HepG2 (cell line): ENCODE data around the gene REEP6. TPM values are rescaled to one million over a fixed set of nuclear protein-coding genes. Genes with fewer than 3 reads are reported as not detected.

Experiments used
- ARHGAP35 ChIP-seq: sonication (generic); formaldehyde crosslinking; IDR thresholded peaks from 2 replicates; pipeline ENCODE4 v1.9.0; 2022; ENCODE audit warnings: mild to moderate bottlenecking, inconsistent platforms, moderate library complexity, missing genetic modification reagents, borderline replicate concordance
- CBX5 ChIP-seq: sonication (generic); formaldehyde crosslinking; IDR thresholded peaks from 2 replicates; pipeline ENCODE4 v1.4.0; 2020; ENCODE audit warnings: missing genetic modification reagents, borderline replicate concordance
- DNMT1 ChIP-seq: sonication (generic); formaldehyde crosslinking; IDR thresholded peaks from 2 replicates; pipeline ENCODE4 v1.5.1; 2020; ENCODE audit warnings: mild to moderate bottlenecking, missing genetic modification reagents
- LCORL ChIP-seq, 2 experiments: fragments of 450-650 bp in 1 of 2; sonication (generic) in 1 of 2; formaldehyde crosslinking in 1 of 2; IDR thresholded peaks; 2 replicates each; pipeline versions ENCODE4 v1.5.0 to v1.6.1; 2017 to 2020; ENCODE audit warnings: antibody characterized with exemption in 1 of 2, missing genetic modification reagents in 1 of 2
- MBNL3 ChIP-seq: fragments of 250-450 bp; sonication (Bioruptor Pico); conservative IDR thresholded peaks from 2 replicates; pipeline ENCODE4 v1.8.0; 2022; ENCODE audit warnings: mild to moderate bottlenecking, inconsistent platforms
- ZEB1 ChIP-seq: IDR thresholded peaks from 2 replicates; pipeline ENCODE4 v1.6.1; 2012; ENCODE audit warnings: mild to moderate bottlenecking, low read depth, inconsistent platforms; ENCODE audit not compliant: insufficient replicate concordance
- ZNF670 ChIP-seq: sonication (generic); formaldehyde crosslinking; IDR thresholded peaks from 2 replicates; pipeline ENCODE4 v1.8.0; 2022; ENCODE audit warnings: mild to moderate bottlenecking, missing genetic modification reagents, borderline replicate concordance
- ZNF678 ChIP-seq: sonication (generic); formaldehyde crosslinking; IDR thresholded peaks from 2 replicates; pipeline ENCODE4 v1.4.0; 2020; ENCODE audit warnings: mild to moderate bottlenecking, missing genetic modification reagents
- ZNF709 ChIP-seq: sonication (generic); formaldehyde crosslinking; IDR thresholded peaks from 2 replicates; pipeline ENCODE4 v1.5.0; 2020; ENCODE audit warnings: mild to moderate bottlenecking, missing genetic modification reagents
- ZNF878 ChIP-seq: sonication (generic); formaldehyde crosslinking; IDR thresholded peaks from 2 replicates; pipeline ENCODE4 v1.8.1; 2023; ENCODE audit warnings: mild to moderate bottlenecking, missing genetic modification reagents, moderate library complexity
- polyA plus RNA-seq, 8 experiments: library from polyadenylated mRNA; depleted of rRNA in 3 of 8; stranded (reverse) in 7 of 8; unstranded in 1 of 8; fragments of >200 nt; fragmentation: Illumina TruSeq in 4 of 8; extraction: Trizol in 4 of 8; gene quantifications; 2 replicates each; pipeline versions ENCODE4 v1.2.1 to v1.2.3, GENCODE V29; 2011 to 2016; ENCODE audit warnings: low read depth in 4 of 8, missing spikeins in 1 of 8, mixed read lengths in 1 of 8; ENCODE audit not compliant: insufficient read depth in 1 of 8
- total RNA-seq, 5 experiments: library from RNA; depleted of rRNA; stranded (reverse); fragments of >200 nt; fragmentation: Illumina TruSeq; extraction: Trizol; gene quantifications; 2 replicates each; pipeline ENCODE4 v1.2.3, GENCODE V29; 2016; ENCODE audit warnings: low read depth in 1 of 5
- TF ChIP-seq, protein P1 (sequence below): sonication (generic); formaldehyde crosslinking; IDR thresholded peaks from 2 replicates; pipeline ENCODE4 v1.4.0; 2020; ENCODE audit warnings: missing genetic modification reagents, borderline replicate concordance
- TF ChIP-seq, protein P2 (sequence below): sonication (generic); formaldehyde crosslinking; IDR thresholded peaks from 2 replicates; pipeline ENCODE4 v1.8.0; 2022; ENCODE audit warnings: mild to moderate bottlenecking, missing genetic modification reagents, moderate library complexity
- TF ChIP-seq, protein P3 (sequence below): sonication (generic); formaldehyde crosslinking; IDR thresholded peaks from 2 replicates; pipeline ENCODE4 v1.5.0; 2020; ENCODE audit warnings: missing genetic modification reagents, mild to moderate bottlenecking, borderline replicate concordance
- TF ChIP-seq, protein P4 (sequence below): sonication (generic); formaldehyde crosslinking; IDR thresholded peaks from 2 replicates; pipeline ENCODE4 v1.5.0; 2020; ENCODE audit warnings: mild to moderate bottlenecking, missing genetic modification reagents
- TF ChIP-seq, protein P5 (sequence below): sonication (generic); formaldehyde crosslinking; IDR thresholded peaks from 2 replicates; pipeline ENCODE4 v1.5.0; 2020; ENCODE audit warnings: missing genetic modification reagents
- TF ChIP-seq, protein P6 (sequence below): sonication (generic); formaldehyde crosslinking; IDR thresholded peaks from 2 replicates; pipeline ENCODE4 v1.9.0; 2022; ENCODE audit warnings: missing genetic modification reagents, mild to moderate bottlenecking, borderline replicate concordance

Gene REEP6
- total and polyA plus RNA-seq, 2 of the 13 experiments (the other 11 are each of a cell fraction or from before 2014, with no cell fraction given): 10.0 to 28.8 TPM

DNA sequence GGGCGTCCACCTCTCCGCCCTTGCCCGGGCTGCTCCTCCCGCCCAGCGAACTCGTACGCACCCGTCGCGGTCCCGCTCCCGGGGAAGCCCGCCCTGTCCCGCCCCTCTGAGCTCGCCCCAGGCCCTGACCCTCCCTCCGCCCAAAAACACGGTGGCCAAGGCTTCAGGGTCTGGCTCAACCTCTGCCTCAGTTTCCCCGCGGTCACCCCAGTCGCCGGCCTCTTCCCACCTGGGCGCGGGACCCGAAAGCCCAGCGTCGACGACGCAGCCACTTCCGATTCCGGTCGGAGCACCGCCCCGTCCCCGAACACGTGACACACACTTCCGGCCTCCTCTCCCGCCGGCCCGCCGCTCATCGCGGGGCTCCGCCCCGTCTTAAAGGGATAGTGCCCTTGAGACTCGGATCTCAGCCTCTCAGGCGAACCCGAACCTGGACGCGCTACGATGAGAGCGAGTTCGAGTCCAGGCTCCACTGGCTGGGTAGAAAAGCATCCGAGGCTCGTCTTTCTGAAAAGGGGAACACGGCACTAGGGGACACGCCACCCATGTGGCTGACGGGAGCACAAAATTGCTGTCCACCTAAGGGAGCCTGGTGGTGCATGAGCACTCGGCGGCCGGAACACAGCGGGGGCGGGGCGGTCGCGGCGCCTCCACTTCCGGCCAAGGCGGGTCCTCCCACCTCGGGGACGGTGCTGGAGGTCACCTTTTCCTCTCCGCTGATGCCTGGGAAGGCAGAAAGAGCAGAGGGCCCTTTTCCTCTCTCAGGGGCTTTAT, 11.9 kb upstream of the REEP6 start, which contains the start of gene C19orf25 (continued):
- TF ChIP-seq, protein P1, sequence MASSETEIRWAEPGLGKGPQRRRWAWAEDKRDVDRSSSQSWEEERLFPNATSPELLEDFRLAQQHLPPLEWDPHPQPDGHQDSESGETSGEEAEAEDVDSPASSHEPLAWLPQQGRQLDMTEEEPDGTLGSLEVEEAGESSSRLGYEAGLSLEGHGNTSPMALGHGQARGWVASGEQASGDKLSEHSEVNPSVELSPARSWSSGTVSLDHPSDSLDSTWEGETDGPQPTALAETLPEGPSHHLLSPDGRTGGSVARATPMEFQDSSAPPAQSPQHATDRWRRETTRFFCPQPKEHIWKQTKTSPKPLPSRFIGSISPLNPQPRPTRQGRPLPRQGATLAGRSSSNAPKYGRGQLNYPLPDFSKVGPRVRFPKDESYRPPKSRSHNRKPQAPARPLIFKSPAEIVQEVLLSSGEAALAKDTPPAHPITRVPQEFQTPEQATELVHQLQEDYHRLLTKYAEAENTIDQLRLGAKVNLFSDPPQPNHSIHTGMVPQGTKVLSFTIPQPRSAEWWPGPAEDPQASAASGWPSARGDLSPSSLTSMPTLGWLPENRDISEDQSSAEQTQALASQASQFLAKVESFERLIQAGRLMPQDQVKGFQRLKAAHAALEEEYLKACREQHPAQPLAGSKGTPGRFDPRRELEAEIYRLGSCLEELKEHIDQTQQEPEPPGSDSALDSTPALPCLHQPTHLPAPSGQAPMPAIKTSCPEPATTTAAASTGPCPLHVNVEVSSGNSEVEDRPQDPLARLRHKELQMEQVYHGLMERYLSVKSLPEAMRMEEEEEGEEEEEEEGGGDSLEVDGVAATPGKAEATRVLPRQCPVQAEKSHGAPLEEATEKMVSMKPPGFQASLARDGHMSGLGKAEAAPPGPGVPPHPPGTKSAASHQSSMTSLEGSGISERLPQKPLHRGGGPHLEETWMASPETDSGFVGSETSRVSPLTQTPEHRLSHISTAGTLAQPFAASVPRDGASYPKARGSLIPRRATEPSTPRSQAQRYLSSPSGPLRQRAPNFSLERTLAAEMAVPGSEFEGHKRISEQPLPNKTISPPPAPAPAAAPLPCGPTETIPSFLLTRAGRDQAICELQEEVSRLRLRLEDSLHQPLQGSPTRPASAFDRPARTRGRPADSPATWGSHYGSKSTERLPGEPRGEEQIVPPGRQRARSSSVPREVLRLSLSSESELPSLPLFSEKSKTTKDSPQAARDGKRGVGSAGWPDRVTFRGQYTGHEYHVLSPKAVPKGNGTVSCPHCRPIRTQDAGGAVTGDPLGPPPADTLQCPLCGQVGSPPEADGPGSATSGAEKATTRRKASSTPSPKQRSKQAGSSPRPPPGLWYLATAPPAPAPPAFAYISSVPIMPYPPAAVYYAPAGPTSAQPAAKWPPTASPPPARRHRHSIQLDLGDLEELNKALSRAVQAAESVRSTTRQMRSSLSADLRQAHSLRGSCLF: no peak
- TF ChIP-seq MBNL3 (CRISPR knock-in tag) (no peak), ZNF678 (CRISPR knock-in tag) (no peak), ZNF709 (CRISPR knock-in tag) (peak; percentile 75), DNMT1 (CRISPR knock-in tag) (peak; percentile 49; the same call in 1 of the 2 replicates), ZNF670 (CRISPR knock-in tag) (peak; percentile 85), ZEB1 (no peak), ZNF878 (no peak), LCORL (IDR thresholded peaks at IDR 0.05) (no peak), LCORL (CRISPR knock-in tag; IDR thresholded peaks at IDR 0.05) (peak; percentile 85), CBX5 (CRISPR knock-in tag) (no peak; the same call in 1 of the 2 replicates), ARHGAP35 (peak; percentile 47; the same call in 1 of the 2 replicates)
- TF ChIP-seq, protein P2, sequence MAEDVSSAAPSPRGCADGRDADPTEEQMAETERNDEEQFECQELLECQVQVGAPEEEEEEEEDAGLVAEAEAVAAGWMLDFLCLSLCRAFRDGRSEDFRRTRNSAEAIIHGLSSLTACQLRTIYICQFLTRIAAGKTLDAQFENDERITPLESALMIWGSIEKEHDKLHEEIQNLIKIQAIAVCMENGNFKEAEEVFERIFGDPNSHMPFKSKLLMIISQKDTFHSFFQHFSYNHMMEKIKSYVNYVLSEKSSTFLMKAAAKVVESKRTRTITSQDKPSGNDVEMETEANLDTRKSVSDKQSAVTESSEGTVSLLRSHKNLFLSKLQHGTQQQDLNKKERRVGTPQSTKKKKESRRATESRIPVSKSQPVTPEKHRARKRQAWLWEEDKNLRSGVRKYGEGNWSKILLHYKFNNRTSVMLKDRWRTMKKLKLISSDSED (CRISPR knock-in tag): no peak
- TF ChIP-seq, protein P3, sequence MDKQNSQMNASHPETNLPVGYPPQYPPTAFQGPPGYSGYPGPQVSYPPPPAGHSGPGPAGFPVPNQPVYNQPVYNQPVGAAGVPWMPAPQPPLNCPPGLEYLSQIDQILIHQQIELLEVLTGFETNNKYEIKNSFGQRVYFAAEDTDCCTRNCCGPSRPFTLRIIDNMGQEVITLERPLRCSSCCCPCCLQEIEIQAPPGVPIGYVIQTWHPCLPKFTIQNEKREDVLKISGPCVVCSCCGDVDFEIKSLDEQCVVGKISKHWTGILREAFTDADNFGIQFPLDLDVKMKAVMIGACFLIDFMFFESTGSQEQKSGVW (CRISPR knock-in tag): no peak
- TF ChIP-seq, protein P4, sequence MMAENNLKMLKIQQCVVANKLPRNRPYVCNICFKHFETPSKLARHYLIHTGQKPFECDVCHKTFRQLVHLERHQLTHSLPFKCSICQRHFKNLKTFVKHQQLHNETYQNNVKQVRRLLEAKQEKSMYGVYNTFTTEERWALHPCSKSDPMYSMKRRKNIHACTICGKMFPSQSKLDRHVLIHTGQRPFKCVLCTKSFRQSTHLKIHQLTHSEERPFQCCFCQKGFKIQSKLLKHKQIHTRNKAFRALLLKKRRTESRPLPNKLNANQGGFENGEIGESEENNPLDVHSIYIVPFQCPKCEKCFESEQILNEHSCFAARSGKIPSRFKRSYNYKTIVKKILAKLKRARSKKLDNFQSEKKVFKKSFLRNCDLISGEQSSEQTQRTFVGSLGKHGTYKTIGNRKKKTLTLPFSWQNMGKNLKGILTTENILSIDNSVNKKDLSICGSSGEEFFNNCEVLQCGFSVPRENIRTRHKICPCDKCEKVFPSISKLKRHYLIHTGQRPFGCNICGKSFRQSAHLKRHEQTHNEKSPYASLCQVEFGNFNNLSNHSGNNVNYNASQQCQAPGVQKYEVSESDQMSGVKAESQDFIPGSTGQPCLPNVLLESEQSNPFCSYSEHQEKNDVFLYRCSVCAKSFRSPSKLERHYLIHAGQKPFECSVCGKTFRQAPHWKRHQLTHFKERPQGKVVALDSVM (CRISPR knock-in tag): peak; percentile 84
- TF ChIP-seq, protein P5, sequence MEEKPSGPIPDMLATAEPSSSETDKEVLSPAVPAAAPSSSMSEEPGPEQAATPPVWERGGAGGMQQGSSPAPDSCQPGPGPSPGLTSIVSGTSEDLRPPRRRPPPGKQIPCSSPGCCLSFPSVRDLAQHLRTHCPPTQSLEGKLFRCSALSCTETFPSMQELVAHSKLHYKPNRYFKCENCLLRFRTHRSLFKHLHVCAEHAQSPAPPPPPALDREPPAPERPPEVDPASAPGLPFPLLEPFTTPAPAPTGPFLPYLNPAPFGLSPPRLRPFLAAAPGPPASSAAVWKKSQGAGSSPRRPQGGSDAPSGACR: peak; percentile 65; the same call in 1 of the 2 replicates
- TF ChIP-seq, protein P6, sequence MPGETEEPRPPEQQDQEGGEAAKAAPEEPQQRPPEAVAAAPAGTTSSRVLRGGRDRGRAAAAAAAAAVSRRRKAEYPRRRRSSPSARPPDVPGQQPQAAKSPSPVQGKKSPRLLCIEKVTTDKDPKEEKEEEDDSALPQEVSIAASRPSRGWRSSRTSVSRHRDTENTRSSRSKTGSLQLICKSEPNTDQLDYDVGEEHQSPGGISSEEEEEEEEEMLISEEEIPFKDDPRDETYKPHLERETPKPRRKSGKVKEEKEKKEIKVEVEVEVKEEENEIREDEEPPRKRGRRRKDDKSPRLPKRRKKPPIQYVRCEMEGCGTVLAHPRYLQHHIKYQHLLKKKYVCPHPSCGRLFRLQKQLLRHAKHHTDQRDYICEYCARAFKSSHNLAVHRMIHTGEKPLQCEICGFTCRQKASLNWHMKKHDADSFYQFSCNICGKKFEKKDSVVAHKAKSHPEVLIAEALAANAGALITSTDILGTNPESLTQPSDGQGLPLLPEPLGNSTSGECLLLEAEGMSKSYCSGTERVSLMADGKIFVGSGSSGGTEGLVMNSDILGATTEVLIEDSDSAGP: peak; percentile 100
